IPS DF 6.9 (cell line): ENCODE measurements around the gene TBX21.
A peak's percentile ranks its signal among the peaks of the same experiment; 100 is the strongest.

Experiments used
- DNase-seq: peaks from one replicate; pipeline ENCODE4 v3.0.0-alpha.2; 2013; ENCODE audit warnings: low read depth, low spot score
- H3K27ac ChIP-seq: one replicate; pipeline ENCODE4 v1.5.1; 2013; ENCODE audit warnings: low read length, control low read depth
- H3K27me3 ChIP-seq: 2 replicates; pipeline ENCODE4 v1.6.1; 2013; ENCODE audit warnings: mild to moderate bottlenecking, low read length; ENCODE audit not compliant: control insufficient read depth, insufficient read depth
- H3K36me3 ChIP-seq: 2 replicates; pipeline ENCODE4 v1.6.1; 2013; ENCODE audit warnings: low read length; ENCODE audit not compliant: control insufficient read depth, insufficient read depth
- H3K4me1 ChIP-seq: 2 replicates; pipeline ENCODE4 v1.6.1; 2013; ENCODE audit warnings: low read length; ENCODE audit not compliant: control insufficient read depth, insufficient read depth
- H3K4me3 ChIP-seq: 2 replicates; pipeline ENCODE4 v1.5.1; 2013; ENCODE audit warnings: mild to moderate bottlenecking, low read length
- H3K9me3 ChIP-seq: 2 replicates; pipeline ENCODE4 v1.6.1; 2013; ENCODE audit warnings: low read length, inconsistent platforms; ENCODE audit not compliant: control insufficient read depth, insufficient read depth
- WGBS: extraction: QIAGEN DNeasy Blood & Tissue Kit; methylation state at CpG from one replicate; pipeline ENCODE4 v1.1.7; 2013; ENCODE audit warnings: mixed read lengths, missing lambda C conversion rate; ENCODE audit not compliant: insufficient read length, insufficient coverage; 5-methylcytosine and 5-hydroxymethylcytosine counted together

Gene TBX21

GRCh38 chr17:47692137-47692894, 40.7 kb upstream of the TBX21 start:
- H3K27me3 ChIP-seq: no peaks in the 10 kb centered on the region

GRCh38 chr17:47692895-47693730, 39.9 kb upstream of the TBX21 start:
- no peak for DNase-seq
- Histone ChIP-seq H3K9me3 (no peaks in the 10 kb centered on the region), H3K4me3 (peak overlapping the region; percentile 37; the same call in 1 of the 2 replicates), H3K36me3 (no peaks in the 10 kb centered on the region), H3K27me3 (no peaks in the 10 kb centered on the region), H3K27ac (no peak overlapping the region), H3K4me1 (peaks cover 11% of the 10 kb centered on the region; the same call in 1 of the 2 replicates)
- no CpG with 5 or more reads among the region's 10 CpGs for WGBS

More at GRCh38 chr17:47692137-47692894, 40.7 kb upstream of the TBX21 start:
- Histone ChIP-seq H3K36me3 (no peaks in the 10 kb centered on the region), H3K4me1 (peaks cover 14% of the 10 kb centered on the region; the same call in 1 of the 2 replicates), H3K27ac (no peak overlapping the region), H3K4me3 (no peak overlapping the region), H3K9me3 (no peaks in the 10 kb centered on the region)
- DNase-seq: no peak
- no CpG with 5 or more reads among the region's 2 CpGs for WGBS

DNA sequence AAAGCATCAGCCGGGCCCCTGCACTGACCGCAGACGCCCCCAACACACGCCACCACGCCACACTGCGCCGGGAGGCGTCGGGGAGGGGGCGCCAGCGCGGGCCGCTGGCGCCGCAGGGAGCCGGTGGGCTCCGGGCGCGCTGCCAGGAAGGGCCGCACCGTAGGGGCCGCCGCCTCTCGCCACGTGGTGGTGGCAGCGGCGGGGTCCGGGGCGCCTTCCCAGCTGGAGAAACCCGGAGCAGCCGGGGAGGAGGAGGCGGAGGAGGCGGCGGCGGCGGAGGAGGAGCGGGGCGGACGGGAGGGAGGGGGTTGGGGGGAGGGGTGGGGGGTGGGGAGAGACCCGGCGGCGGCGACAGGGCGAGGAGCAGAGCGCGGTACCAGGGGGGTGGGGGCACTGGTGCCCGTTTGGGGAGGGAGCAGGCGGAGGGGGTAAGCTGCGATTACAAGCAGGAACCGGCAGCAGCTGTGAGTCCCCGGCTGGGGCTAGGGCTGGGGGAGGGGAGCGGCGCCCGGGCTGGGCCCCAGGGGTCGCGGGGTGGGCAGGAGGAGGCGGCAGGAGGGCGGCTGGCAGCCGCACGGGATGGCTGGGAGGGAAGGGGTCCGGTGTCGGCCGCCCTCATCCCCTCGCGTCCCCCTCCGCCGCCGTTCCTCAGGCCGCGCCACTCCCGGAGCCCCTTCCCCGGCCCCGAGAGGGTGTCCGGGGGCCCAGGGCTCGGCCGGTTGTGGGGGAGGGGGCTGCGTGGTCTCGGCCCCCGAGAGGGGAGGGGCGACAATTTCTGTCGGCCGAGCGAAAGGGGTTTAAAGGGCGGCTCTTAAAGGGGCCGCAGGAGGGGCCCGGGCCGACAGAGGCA, 39.1 kb upstream of the TBX21 start, which contains the start of gene TBKBP1:
TSS of gene TBKBP1 (plus strand) at position 431 of the 850 bp plus-strand sequence. CDS start 1,952 bp downstream, outside the sequence.
- no peak within 1 kb of the TSS for H3K27ac ChIP-seq
- no peak for DNase-seq
- H3K4me1 ChIP-seq: peaks cover 11% of the 10 kb centered on the region; the same call in 1 of the 2 replicates
- H3K9me3 ChIP-seq: no peaks in the 10 kb centered on the region
- H3K36me3 ChIP-seq: no peaks in the 10 kb centered on the region
- H3K27me3 ChIP-seq: no peaks in the 10 kb centered on the region
- WGBS: no CpG with 5 or more reads among the region's 87 CpGs
- peak within 1 kb of the TSS; percentile 37; the same call in 1 of the 2 replicates for H3K4me3 ChIP-seq

GRCh38 chr17:47694581-47695428, 38.2 kb upstream of the TBX21 start:
- Histone ChIP-seq H3K9me3 (no peaks in the 10 kb centered on the region), H3K27ac (no peak overlapping the region), H3K36me3 (0 out of 2 replicates have a peak, but pooled peaks cover 2% of the 10 kb centered on the region), H3K4me3 (peak overlapping the region; percentile 37; the same call in 1 of the 2 replicates), H3K27me3 (no peaks in the 10 kb centered on the region), H3K4me1 (peaks cover 11% of the 10 kb centered on the region; the same call in 1 of the 2 replicates)
- no peak for DNase-seq
- no CpG with 5 or more reads among the region's 65 CpGs for WGBS

DNA sequence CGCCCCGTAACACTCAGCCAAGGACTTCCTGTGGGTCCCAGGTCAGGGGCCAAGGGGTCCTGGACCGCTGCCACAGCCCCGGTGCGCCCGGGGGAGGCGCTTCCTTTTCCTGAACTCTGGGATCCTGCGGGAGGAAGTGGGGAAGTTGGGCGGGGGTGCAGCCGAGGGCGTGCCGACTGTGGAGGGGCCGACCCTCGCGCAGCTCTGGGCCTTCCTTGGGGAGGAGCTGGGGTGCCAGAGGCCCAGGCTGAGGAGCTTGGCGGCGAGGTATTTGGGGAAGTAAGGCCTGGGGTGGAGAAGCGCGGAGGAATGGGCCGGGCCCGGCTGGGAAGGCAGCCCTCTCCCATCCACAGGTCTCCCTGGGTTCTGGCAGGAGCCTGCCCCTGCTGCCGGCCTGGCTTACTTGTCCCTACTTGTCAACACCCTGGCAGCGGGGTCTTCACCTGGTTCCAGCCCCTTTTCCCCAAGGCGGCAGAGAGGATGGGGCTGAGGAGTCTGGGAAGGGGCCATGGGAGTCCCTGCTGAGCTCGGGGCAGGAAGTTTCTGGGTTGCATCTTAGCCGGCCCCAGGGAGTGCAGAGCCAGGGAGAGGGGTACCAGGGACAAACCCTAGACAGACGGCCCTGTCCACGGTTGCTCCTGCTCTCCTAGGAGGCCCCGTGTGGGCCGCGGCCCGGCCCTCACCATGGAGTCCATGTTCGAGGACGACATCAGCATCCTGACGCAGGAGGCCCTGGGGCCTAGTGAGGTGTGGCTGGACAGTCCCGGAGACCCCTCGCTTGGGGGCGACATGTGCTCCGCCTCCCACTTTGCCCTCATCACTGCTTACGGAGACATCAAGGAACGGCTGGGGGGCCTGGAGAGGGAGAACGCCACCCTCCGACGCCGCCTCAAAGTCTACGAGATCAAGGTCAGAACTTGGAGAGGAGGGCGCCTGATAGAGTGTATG, 37.3 kb upstream of the TBX21 start:
- Histone ChIP-seq H3K9me3 (no peaks in the 10 kb centered on the region), H3K27ac (no peak overlapping the region), H3K4me3 (peak overlapping the region; percentile 37; the same call in 1 of the 2 replicates), H3K4me1 (peaks cover 11% of the 10 kb centered on the region; the same call in 1 of the 2 replicates), H3K36me3 (0 out of 2 replicates have a peak, but pooled peaks cover 2% of the 10 kb centered on the region), H3K27me3 (no peaks in the 10 kb centered on the region)
- no CpG with 5 or more reads among the region's 47 CpGs for WGBS
- no peak for DNase-seq

DNA sequence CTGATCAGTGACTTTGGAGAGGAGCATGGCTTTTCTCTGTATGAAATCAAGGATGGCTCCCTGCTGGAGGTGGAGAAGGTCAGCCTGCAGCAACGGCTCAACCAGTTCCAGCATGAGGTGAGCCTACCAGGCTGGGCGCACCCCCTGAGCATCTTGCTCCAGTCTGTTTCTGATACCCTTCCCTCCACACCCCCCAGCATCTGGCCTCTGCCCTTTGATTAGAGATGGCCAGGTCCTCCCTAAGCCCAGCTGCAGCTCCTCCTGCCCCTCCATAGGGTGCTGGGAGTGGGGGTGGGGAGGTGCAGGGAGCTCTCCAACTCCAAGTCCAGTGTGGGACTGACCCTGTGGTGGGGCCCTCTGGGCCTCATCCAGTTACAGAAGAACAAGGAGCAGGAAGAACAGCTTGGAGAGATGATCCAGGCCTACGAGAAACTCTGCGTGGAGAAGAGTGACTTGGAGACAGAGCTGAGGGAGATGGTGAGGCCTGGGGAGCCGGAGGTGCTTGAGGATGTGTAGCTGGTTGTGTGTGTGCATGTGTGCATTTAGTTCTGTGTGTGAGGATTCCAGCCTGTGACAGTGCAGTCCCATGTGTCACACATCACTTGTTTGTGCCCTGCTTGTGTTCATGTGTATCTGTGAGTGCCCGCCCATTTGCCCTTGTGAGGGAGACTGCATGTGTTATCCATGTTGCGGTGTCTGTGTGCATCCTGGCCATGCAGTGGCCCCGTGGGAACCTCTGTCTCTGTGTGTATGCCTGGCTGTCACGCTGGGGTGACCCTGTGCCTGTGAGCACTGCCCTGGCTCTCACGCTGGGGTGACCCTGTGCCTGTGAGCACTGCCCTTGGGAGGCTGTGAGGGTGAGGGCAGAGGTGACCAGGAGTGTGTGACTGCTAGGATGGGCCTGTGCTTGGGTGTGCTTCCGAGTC, 36.1 kb upstream of the TBX21 start:
- DNase-seq: no peak
- peaks cover 11% of the 10 kb centered on the region; the same call in 1 of the 2 replicates for H3K4me1 ChIP-seq

DNA sequence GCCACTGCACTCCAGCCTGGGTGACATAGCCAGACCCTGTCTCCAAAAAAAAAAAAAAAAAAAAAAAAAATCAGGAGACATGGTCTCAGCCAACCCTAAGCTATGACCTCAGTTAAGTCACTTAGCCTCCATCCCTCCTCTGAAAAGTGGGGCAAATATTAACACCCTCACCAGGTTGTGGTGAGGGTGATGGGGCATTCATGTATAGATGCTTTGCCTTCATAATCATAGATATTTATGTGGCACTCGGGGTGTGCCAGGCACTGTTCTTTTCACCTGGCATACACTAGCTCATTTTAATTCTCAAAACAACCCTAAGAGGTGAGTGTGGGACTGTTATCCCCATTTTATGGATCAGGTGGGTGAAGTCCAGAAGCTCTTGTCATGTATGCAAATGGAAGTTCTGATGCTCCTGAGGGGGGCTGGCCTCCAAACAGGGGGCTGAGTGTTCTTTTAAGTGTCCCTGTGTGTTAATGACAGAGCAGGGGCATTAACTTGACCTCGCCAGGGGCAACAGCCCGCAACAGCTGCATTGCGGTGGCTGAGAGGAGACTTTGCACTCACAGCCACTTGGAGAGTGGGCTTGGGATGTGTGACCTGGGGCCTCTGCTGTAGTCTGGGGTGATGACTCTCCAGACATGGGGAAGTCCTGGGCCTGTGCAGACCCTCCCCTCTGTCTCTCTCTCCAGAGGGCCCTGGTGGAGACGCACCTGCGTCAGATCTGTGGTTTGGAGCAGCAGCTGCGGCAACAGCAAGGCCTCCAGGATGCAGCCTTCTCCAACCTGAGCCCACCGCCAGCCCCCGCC, 34.9 kb upstream of the TBX21 start:
- Histone ChIP-seq H3K27ac (no peak overlapping the region), H3K9me3 (no peaks in the 10 kb centered on the region), H3K27me3 (no peaks in the 10 kb centered on the region), H3K36me3 (0 out of 2 replicates have a peak, but pooled peaks cover 2% of the 10 kb centered on the region), H3K4me1 (peaks cover 2% of the 10 kb centered on the region; the same call in 1 of the 2 replicates), H3K4me3 (no peak overlapping the region)
- DNase-seq: no peak
- WGBS: no CpG with 5 or more reads among the region's 9 CpGs

More for the DNA sequence above, 36.1 kb upstream of the TBX21 start:
- no CpG with 5 or more reads among the region's 11 CpGs for WGBS
- no peaks in the 10 kb centered on the region for H3K27me3 ChIP-seq
- H3K4me3 ChIP-seq: no peak overlapping the region
- no peaks in the 10 kb centered on the region for H3K9me3 ChIP-seq
- H3K27ac ChIP-seq: no peak overlapping the region
- 0 out of 2 replicates have a peak, but pooled peaks cover 2% of the 10 kb centered on the region for H3K36me3 ChIP-seq
